DMS79 (cell line): Measurements from ENCODE around the gene LSS.
A peak's percentile ranks its signal among the peaks of the same experiment; 100 is the strongest.
"Not testable (repeated sequence)": the region's sequence is repeated elsewhere in the genome, so short reads cannot be mapped to it uniquely, and the experiment has no call there.

Experiments used
- DNase-seq: peaks from one replicate; lab custom pipeline; 2025; lab: John Stamatoyannopoulos, UW

The LSS gene

DNA sequence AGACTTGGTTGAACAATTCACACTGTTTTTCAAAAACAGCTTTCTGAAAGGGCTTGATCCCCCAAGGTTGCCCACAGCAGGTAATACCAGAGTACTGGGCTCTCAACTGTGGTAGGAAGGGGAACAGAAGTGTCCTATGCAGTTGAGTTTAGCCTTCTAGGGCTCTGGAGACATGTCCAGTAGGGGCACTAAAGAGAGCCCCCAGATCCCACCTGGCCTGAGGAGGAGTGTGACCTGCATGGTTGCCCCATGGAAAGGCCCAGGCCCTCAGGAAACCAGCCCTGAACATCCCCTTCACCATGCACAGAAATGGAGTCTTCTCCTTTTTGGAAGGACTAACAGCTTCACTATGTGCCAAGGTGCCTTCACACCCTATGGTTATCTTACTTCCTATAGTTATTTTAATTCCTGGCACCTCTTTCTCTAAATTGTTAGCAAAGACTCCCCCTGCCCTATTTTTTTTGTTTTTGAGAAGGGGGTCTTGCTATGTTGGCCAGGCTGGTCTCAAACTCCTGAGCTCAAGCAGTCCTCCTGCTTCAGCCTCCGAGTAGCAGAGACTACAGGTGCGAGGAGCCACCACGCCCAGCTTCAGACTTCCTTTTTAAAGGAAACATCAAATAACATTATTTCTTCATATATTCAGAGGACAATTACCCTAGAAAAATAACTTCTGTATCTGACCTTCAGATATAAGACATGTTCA is 16.8 kb upstream of the LSS start:
- DNase-seq, result no peak

DNA sequence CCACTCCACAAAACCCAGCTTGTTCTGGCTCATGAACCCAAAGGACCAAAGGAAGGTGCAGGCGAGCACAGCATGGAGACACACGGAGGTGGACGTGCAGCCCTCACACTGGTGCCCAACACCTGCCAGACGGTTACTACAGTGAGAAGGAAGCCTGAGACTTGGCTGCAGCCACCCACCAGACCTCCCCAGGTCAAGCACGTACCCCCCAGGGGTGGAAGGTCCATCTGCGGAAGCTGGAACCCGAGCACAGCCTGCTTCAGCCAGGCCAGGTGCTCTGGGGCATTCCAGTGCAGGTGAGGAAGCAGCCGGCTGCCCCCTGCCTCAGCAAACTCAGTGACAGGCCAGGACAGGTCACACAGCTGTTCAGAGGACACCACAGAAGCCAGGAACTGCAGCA is 16.0 kb upstream of the LSS start:
- DNase-seq, result no peak

DNA sequence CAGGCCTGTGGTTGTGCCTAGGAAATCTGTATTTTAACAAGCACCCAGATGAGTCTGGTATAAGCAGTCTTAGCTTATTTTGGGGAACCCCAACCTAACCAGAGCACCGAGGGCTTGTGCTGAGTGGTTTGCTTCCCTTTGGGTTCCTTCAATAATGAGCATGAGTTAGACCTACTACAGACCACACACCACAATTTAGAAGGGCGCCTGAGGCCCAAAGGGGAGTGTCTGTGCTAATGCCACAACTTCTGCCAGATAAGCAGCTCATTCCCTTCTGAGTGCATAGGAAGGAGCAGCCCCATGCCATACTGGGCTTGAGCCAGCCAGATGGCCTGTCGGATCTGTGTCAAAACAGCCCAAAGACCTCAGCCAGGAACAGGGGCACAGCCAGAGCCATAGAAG is 15.4 kb upstream of the LSS start:
- no peak for DNase-seq

DNA sequence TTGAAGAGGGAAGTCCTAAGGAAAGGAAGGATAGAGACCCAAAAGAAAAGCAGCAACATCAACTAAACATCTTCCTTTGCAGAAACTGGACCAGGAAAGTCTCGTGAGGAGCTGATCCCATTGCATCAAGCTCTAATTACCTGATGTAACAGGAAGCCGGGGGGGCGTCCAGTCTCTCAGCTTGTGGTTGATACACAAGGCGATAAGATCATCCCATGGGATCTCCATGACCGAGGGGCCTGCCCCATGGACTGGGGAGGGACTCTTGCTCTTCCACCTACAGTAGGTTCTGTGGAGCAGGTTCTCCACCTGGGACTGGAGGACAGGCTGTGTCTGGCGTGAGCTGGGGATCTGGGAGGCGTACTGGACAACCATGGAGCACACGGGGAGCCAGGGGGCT is 14.8 kb upstream of the LSS start:
- DNase-seq, result no peak

DNA sequence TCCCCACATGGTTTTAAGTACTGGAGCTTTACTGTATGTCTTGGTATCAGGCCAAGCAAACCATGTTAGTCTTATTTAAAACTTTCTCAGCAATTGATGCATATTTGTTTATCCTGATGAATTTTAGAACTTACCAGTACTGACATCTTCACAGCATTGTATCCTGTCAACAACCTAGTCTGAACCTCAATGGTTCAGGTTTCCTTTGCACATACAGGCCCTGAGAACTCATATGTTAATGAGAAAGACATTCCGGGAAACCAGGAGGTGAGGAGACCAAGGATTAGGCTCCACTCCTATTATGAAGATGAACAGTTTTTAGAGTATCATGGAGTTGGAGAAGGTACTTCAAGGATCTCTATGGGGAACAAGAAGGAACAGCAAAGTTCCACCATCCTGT is 13.0 kb upstream of the LSS start:
- DNase-seq, result not testable (repeated sequence)

DNA sequence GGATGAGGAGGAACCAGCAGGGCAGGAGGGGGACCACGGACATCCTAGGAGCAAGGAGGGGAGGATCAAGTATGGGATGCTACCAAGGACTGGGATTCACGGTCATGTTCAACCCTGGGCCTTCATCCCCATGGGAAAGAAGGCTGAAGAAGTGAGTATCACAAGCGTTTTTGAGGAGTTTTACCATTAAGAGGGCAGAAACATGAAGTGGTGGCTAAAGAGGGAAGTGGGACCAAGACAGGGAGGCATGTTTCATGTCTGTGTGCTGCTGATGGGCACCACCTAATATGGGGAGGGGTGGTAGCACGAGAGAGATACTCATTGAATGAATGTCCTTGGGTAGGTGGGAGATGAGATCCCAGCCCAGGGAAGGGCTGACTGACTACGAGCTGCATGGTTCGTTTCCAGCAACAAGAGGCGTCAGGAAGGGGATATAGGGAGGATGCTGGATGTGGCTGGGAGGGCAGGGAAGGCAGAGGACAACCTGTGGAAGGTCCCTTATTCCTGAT is 11.3 kb upstream of the LSS start:
- no peak for DNase-seq

DNA sequence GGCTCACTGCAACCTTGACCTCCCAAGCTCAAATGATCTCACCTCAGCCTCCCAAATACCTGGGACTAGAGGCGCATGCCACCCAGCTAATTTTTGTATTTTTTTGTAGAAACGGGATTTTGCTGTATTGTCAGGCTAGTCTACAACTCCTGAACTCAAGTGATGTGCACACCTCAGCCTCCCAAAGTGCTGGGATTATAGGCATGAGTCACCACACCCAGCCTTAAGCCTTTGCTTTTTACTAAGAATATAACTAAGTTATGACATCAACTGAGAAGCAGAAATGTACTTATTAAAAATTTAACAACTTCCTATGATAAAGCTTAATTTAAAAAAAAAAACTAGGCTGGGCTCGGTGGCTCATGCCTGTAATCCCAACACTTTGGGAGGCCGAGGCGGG is 8.9 kb upstream of the LSS start:
- no peak for DNase-seq

DNA sequence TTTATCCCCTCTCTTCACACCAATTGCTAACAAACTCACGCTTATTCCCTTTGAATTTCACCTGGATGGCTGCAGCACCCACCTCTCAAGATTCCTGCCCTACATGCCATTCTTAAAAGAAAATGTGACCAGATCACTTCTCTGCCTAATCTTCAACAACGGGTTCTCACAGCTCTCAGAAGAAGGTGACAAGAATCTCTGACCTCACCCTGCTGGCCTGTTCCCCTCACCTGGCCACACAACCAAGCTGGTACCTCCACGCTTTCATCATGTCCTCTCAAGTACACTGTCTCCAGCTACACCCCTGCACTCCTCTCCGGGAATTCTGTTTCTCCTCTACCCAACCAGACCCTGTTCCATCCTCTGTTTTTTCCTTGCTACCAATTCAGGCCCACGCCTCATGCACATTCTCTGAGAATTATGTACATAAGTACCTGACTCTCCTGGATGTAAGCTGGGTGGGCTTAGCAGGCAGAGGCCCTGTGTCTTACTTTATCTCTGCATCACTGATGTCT is 5.9 kb upstream of the LSS start:
- DNase-seq, result no peak

DNA sequence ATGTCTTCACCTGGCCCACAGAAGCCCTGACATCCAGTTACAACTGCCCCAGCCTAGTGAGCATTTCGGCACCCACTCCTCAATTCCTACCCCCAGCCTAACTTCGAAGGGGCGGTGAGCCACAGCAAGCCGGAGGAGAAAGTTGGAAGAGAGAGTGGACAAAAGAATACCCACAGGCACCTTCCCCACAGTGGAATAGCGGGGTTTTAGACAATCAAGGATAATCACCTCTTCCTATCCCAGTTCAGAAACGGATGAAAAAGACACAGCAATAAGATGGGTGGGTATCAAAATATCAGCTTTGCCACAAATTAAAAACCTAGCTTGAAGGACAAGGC is 1.3 kb upstream of the LSS start:
- no peak for DNase-seq

DNA sequence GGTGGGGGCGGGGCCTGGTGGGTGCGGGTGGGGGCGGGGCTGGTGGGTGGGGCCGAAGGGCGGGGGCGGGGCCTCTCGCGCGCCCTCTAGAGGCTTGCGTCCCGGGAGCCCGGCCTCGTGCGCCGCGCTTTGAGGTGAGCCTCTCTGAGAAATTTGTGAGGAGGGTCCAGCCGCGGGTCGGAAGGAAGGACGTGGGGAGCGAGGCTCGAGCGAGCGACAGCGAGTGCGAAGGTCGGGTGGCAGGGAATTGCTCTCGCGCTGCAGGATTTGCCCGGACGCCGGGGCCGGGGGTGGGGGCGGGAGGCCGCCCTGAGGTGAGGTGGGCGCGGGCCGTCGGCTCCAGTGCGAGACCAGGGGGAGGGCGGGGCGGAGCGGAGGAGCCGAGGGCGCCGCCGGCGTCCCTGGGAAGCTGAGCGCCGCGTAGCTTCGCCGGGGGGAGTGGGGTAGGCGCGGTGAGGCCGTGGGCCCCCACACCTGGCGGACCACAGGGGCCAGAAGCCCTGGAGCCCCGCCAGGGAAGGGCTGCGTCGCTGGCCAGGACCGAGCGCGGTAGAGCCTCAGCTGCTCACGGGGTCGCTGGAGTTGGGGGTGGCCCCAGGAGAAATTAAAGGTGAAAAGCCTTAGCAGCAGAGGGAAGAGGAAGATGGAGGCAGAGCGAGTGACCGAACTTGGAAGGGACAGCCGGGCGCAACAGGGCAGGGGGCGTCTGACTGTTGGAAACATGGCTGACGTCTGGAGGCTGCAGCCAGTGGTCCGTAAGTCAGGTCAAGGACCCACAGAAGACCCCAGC is 754 bp upstream of the LSS start:
- DNase-seq, result peak; percentile 59

DNA sequence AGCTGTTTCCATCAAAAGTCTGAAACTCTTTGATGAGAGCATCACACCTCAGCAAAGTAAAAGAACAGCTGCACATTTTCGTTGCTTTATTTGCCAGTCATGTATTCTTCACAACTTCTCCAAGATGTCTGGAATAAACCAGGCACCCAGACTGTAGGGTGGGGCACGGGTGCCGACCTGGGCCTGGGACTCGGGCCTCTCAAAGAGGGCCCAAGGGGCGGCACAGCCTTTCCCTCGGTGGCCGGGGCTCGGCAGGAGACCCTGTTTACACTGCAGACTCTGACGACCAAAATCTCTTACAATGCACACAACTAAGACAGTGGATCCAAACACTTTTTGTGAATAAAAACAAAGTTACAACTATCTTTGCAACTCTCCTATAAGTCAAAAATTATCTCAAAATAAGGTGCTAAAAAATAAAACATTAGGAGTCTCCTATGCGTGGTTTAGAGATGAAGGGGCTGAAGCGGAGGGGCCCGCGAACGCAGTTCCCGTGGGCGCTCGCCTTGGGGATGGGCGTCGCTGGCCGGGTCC is 696 bp downstream of the LSS start:
- DNase-seq, result no peak

DNA sequence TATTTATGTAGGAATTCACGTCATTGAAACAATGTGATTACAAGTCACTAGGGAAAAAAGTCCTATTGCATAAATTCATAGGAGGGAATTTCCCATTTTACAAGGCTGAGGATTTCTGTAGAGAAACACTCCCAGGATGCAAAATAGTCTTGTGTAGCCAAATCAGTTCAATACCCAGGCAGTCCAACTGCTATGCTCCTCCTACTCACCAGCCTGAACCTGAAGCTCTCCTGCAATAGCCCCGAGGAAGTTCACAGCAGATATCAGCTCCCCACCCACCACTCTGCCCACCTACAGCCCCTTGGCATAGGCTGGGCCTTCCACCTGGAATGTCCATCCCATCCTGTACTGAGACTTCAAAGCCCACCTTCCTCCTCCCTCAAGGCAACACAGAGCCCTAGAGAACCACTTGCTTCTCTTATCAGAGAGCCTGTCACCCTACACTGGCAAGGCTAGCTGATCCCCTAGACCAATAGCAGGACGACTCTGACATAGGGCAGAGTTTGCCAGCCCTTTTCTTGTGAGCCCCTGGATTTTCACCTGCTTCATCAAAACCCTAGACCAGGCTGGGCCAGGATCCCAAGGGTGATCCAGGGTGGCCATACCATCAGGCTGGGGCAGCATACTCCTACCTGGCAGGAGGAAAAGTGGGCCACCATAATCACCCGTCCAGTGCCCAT is 1.5 kb downstream of the LSS start:
- DNase-seq, result peak; percentile 9

DNA sequence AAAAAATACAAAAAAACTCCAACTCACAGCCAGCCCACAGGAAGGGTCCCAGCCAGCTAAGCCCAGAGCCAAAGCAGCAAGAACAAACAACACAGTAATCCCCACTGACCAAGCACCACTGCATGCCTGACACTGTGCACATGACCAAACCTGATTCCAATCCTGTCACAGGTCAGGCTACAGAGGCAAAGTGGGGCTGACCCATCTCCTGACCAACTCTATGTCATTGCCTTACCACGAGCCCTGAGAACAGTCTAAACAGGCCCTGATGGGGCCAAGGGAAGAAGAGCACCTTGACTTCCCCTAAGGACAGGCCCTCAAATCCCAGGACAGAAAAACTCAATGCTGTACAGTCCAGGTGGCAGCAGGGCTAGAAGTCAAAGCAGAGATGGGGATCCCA is 2.4 kb downstream of the LSS start:
- no peak for DNase-seq

DNA sequence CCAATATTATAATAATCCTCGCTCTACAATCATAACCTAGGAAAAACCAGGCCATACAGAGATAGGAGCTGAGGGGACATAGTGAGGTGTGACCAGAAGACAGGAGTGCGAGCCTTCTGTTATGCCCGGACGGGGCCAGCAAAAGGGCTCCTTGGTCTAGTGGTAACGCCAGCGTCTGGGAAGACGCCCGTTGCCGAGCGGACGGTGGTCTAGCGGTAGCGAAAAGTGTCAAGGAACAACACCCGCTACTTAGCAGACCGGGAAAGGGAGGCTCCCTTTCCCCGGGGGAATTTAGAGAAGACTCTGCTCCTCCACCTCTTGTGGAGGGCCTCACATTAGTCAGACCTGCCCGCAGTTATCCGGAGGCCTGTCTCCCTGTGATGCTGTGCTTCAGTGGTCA is 4.9 kb downstream of the LSS start:
- DNase-seq, result not testable (repeated sequence)

DNA sequence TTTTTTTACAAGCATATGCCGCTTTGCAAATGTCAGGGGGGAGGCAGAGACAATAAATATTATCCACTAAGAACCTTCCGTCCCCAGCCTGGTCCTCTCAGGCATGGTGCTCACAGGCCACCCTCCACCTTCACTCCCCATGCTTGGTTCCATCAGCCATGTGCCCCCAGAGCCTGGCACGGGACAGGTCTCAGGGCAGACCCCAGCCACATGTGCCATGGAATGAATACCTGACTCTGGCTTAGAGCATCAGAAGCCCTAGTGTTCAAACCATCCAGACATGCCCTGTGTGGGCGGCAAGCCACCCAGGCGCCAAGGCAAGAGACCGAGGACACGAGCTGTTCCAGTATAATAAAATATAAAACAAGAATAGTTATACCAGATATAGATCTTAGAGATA is 5.4 kb downstream of the LSS start:
- DNase-seq, result no peak

DNA sequence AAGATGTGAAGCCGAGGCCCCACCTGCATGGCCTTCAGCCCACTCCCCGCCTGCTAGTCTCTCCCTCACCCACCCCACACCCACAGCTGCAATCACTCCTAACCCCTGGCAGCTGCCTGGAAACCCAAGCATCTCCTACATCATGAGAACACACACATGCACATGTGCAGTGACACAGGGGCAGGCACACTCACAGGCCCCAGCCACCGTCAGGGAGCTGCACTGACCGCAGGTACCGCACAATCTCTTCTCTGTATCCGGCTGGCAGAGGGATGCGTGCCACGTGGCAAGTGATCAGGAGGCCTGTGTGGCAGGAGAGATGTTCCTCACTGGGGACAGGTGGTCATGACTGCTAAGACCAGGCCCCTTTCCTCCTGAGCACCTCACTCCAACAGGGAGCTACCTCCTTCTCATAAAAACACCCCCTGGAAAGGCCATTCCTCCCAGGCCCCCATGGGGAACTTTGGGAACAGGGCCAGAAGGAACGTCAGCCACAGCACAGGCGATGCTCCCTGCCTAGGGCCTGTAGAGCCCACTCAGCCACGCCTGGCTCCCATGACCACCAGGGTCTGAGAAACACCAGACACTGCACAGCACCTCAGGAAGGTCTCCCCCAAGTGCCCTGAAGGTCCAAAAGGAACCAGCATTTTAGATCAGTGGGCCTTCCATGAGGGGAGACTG is 6.0 kb downstream of the LSS start:
- DNase-seq, result no peak

DNA sequence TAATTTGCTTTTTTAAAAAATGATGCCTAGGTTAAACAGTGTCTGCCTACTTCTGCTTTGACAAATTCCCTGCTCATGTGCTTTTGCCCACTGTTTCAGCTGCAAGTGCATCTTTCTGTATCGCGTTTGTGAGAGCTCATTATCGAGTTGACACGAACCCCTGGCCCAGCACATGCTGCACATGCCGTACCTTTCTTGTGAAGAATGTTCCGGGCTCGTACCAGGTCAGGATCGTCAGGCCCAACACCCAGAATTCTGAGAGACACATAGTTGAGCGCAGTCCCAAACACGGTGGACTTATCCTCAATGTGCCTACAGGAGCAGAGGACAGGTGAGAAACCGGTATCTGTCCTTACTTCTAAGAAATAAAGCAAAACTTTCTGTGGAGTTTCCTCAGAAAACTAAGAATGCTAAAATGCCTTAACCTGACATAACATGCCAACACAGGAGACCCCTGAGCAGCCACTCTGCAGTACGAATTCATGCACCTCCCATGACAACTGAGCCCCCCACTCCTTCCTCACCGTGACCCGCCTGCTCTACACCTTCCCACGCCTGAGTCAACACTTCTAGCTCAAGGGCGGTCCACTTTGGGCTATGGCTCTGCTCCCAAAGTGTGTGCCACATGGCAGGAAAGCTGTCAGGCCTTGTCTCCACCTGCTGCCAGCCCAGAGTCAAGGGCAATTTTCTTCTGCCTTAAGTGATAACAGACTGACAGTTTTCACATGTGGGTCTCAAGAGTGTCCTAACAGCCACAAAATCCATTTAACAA is 6.7 kb downstream of the LSS start:
- no peak for DNase-seq

DNA sequence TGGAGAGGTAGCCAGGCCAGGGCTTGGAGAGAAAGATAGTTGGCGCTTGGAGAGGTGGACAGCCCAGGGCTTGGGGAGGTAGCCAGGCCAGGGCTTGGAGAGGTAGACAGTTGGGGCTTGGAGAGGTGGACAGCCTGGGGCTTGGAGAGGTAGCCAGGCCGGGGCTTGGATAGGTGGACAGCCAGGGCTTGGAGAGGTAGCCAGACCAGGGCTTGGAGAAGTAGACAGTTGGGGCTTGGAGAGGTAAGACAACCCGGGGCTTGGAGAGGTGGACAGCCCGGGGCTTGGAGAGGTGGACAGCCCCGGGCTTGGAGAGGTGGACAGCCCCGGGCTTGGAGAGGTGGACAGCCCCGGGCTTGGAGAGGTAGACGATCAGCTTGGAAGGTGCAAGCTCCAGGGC is 7.7 kb downstream of the LSS start:
- DNase-seq, result no peak

DNA sequence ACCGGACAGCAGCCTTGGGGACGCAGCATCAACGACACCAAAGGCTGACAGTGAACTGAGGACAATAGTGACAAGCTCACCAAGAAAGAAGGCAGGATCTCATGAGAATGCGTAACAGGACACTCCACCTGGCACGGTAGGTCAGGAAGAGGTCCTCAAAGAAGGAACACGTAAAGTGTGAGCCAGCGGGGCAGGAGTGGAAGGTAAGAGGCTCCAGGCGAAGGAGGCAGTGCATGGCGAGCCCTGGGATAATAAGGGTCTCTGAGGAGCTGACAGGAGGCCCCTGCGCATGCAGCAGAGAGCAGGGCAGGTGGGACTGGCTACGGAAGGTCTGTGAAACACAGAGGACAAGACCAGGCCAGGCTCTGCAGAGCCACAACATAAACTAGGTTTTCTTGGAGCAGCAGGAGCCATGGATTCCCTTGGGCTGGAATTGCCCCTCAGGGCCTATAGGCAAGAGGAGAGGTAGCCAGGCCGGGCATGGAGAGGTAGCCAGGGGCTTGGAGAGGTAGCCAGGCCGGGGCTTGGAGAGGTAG is 8.2 kb downstream of the LSS start:
- peak; percentile 87 for DNase-seq

DNA sequence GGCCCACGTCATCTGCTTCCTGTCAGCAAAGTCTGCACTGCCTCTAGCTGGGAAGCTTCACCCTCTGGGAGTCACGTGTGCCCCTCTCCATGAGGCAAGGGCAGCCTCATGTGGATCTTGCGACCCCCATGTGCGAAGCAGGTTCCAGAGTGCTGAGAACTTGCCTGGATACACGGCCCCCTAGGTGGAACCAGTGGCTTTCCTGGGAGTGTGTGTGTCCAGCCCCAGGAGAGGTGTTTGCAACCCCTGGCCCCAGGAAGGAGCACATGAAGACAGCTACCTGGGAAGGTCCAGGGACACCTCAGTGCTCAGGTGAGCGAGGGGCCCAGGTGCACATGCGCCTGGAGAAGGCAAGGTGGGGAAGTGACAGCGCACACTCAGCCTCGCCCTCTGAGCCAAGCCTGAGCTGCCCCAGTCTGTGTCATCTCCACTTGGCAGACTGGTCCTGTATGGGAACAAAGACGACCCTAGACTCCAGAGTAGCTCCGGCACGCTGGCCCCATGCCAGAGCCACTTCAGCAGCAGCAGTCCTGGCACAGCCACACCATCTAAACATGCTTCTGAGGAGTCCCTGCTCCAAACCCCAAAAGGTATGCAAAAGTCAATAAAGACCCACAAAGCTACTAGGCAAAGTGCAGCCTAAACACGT is 8.9 kb downstream of the LSS start:
- DNase-seq, result peak; percentile 85
